ENCODE measurements around the gene FAM83D.

DNA sequence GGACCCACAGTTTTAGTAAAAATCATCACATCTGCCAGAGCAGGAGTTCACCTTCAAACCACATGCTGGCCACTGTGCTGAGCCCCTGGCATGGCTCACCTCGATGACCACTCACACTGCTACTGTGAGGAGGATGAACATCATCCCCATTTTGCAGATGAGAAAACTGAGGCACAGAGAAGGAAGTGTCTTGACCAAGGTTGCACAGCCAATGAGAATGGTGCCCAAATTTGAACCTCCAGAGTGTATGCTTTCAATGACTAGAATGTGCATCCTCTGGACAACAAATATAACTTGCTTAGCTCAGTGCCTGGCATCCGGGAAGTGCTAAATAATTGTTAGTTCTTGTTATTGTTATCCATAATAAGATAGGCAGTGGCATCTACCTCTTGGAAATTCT, 37.2 kb upstream of the FAM83D start:
- no peak for TF ChIP-seq CTCF (IDR thresholded peaks at IDR 0.05)
- TF ChIP-seq ZNF532 (CRISPR knock-in tag; IDR thresholded peaks at IDR 0.05; ENCODE audit: borderline replicate concordance): no peak
- TF ChIP-seq JUN (CRISPR knock-in tag; IDR thresholded peaks at IDR 0.05): no peak
